ENCODE data around the gene ZNF416.

ZNF416 gene

DNA sequence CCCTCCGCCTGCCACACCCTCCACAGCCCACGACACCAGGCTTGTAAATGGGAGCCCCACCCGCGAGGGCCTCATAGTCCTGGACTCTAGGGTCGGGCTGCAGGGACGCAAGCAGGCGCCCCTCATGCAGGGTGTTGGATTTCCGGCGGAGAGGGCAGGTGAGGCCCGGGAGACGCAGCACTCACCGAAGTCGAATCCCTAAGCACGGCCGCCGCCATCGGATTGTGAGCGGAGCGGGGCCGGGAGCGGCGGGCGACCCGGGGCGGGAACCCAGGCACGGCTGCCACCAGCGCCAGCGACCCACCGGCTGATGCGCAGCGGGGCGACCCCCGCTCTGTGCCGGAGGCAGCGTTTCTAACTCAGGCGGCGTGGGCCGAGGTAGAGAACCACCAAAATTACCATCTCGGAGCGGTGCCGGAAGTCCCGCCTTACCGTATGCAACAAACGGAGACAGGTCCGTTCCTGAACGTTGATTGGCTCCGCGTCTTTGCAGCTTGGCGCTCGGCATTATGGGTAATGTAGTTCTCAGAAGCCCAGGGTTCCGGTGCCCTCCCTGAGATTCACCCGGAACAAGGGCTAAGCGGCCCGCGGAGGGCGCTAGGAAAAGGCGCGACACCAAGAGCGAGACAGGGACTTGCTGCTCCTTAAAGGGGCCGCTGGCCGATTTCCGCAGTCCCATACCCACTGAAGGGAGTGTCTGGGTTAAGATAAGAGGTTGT lies at the start of gene ZNF416:
TSS of gene ZNF416 (minus strand) at position 425 of the 719 bp plus-strand sequence. CDS start at position 218, 207 bp downstream.
- DNase-seq, result no peak

GRCh38 chr19:57623091-57623490 lies 44.4 kb upstream of the ZNF416 start:
- DNase-seq, result no peak

- no peak for DNase-seq
These were observed 42.1 kb upstream of the ZNF416 start for GRCh38 chr19:57620673-57621348.

DNA sequence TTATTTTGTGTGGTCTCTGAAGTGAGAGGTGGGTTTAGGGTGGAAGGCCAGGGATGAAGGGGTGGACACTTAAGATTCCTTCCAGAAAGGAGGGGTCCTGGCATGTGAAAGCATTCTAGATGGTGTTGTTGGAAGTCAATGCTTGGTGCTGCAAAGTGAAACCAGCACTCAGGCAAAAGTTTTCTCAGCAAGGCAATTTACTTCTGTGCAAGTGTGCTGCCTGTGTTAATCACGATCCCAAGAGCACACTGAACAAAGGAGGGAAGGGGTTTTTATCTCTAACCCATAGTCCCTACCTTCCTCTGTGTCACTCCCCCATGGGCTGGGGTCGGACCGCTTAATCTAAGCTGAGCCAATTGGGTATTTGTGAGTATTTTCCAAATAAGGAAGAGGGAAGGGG lies 36.6 kb upstream of the ZNF416 start:
- no peak for DNase-seq

- no peak for DNase-seq
These were observed 35.4 kb upstream of the ZNF416 start, which contains the start of gene ZNF134 for GRCh38 chr19:57613941-57614743. Gene ZNF134, plus strand, starts transcription at chr19:57614242. Its CDS starts 5,227 bp downstream, at chr19:57619469.

DNA sequence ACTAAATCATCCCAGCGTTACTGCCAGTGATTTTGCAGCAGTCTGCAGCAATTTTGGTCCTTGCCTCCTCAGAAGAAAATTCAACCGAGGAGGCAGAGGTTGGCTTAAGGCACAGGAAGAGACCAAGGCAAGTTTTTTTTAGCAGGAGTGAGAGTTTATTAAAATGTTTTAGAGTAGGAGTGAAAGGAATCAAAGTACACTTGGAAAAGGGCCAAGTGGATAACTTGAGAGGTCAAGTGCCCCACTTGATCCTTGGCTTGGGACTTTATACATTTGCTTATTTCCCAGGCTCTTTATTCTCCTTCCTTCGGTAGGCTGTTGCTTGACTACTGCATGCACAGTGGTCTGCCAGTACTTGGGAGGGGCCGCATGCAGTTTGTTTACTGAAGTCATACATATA lies 32.4 kb upstream of the ZNF416 start:
- DNase-seq, result no peak

- no peak for DNase-seq
These were observed 28.2 kb upstream of the ZNF416 start for GRCh38 chr19:57606931-57607330.

DNA sequence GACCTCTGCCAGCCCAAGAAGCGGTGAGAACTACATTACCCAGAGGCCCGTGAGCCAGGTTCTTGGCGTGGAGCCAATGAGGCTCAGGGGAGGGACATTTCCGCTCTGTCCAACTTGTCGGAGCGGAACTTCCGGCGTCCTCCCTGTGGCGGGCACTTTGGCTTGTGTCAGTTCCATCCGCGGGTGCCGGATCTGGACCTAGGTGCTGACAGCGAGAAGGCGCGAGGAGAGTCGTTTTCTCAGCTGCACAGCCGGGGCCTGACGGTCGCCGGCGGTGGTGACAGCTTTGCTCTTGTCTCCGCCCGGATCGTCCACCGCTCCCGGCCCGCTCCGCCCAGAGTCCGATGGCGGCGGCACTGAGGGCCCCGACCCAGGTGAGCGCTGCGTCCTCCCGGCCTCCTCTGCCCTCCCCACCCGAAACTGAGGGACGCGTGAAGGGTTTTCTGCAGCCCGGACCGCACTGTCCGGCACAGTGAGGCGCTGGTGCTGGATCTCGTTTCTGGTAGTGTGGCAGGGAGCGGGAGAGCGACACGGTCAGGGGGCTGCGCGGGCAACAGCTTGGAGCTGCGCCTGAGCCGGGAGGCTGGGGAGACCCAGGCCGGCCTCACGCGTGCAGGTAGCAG lies 21.2 kb upstream of the ZNF416 start, which contains the start of gene ZNF530:
TSS of gene ZNF530 (plus strand) at position 125 of the 623 bp plus-strand sequence. CDS start 4,461 bp downstream, outside the sequence.
- DNase-seq, result no peak

- no peak for DNase-seq
These were observed 20.7 kb upstream of the ZNF416 start for GRCh38 chr19:57599377-57599760.

DNA sequence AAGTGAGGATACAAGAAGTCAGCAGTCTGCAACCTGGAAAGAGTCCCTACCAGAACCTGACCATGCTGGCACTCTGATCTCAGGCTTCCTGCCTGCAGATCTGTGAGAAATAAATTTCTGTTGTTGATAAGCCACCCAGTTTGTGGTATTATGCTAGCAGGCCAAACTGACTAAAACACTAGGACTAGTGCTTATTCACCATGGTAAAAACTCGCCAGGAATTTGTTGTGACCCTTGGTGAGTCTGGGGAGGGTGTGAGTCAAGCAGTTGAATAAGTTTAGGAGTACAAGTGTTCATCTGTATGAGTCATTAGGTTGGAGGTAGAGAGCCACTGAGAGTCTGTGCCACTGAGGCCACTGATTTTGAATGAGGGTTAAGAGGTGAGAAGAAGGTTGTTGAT lies 8.8 kb upstream of the ZNF416 start:
- DNase-seq, result no peak

GRCh38 chr19:57583521-57584416 lies 5.1 kb upstream of the ZNF416 start, which contains the start of gene ZIK1:
Gene ZIK1, plus strand, starts transcription at chr19:57584145. Its CDS starts 212 bp downstream, at chr19:57584357.
- no peak for DNase-seq

DNA sequence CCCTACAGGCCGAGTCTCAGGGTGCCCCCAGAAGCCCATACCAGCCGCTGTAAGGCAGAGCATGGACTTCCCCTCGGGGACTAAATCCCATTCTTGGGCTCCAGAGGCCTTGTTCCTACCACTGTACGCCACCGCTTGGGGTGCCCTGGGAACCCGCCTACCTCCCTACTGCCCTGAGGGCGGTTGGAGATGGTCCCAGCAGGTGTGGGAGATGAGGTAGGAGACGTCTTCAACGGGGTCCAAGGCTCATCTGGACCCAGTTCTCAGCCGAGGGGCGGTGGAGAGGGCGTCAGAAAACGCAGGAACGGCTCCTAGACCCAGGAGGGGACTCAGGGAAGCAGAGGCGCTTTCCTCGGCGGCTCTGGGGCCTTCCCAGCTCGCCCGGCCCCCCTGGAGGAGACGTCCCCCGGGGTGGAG lies 4.4 kb upstream of the ZNF416 start:
- no peak for DNase-seq

DNA sequence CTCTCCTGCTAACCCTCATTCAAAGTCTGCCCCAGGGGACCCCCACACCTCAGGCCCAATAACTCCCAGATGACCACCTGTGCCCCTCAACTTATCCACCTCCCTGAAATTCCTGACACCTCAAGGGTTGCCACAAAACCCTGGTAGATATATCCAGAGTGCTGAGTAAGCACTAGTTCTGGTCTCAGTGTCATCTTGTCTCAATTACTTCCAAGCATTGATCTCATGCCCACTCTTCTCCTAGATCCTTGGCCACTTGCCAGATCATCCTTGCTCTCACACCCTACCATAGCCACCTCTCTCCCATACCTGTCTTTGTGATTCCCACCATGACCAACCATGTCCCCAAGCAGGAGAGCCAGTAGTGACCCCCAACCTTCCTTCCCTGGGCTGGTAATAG lies 2.0 kb downstream of the ZNF416 start:
- DNase-seq, result no peak

- no peak for DNase-seq
These were observed 6.2 kb downstream of the ZNF416 start for GRCh38 chr19:57572415-57572947.

DNA sequence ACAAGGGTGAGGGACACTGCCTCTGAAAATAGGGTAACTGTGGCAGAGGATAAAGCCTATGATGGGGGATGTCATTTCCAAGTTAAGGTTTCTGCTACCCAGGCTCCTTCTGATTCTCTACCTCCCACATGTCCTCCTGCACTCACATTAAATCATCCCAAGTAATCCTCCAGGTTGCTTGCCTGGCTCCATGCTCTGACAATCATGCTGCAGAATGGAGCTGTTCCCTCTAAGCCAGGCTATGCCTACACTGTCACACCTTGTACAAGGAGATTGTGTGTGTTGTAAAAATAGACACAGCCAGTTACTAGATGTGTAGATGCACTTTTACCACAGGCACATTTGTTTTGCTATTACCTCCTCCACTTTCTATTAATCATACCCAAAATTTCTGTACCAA lies 8.0 kb downstream of the ZNF416 start:
- DNase-seq, result no peak

DNA sequence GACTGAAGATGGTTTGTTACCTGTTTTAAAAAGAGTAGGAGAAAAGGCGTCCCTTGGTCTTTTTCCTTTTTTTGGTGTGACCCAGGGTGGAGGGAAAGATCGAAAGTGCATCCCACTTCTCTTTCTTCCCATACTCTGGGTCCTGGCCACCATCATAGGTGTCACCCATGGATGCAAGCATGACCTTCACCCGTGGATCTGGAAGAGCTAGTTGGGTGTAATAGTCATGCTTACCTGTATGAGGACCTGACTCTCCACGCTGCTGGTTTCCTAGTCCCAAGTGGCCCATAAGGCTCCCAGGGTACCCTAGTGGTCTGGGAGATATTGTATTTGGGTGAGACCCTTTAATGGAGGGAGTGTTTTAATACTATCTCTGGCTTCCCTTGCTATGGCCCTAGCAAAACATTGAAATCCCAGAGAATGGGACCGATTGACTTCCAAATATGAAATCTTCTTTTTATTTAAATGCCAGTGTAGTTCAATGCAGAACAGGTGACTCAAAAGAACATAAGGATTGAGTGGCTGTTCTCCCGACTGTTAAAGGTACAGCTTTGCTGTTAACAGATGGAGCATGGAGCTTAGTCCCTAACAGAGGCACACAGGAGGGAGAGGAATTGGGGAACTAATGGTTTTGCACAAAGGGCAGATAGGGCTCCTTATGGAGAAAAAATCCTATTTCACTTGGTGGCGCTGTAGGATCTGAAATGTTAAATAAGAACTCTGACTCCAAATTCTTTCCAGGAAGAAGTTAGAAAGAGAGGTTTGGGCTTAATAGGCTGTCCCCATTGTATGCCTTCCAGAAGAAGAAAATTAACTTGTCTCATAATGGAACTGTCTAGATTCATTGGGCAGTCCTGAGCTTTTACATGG lies 12.1 kb downstream of the ZNF416 start:
- DNase-seq, result no peak

GRCh38 chr19:57563547-57563946 lies 15.2 kb downstream of the ZNF416 start:
- DNase-seq, result no peak

- no peak for DNase-seq
These were observed 18.6 kb downstream of the ZNF416 start for GRCh38 chr19:57560049-57560491.

DNA sequence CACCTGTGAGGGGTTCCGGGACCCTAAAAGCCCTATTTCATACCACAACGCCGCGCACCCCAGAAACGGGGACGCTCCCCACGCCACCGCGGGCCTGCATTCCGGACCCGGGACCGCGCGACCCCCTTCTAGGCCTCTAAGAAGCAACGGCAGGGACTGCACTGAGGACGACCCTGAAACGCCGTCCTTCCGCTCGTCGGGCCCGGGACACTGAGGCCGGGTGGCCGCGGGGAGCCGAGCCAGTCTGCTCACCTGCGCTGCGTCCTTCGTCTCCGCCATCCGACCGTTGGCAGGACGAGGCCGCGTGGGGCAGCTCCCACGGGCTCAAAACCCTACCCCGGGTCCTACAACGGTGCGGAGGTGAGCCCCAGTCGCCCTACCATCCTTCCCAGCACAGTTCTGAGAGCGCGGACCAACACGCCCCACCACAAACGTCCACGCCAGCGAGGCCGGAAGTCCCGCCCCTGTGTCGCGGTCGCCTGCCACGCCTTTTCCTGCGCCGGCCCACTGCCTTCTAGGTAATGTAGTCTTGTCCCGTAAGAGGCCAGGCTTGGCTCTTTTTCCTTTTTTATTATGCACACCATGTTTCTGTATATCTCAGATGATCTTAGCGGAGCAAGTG lies 19.2 kb downstream of the ZNF416 start, which contains the start of gene ZNF550:
TSS of gene ZNF550 (minus strand) at position 460 of the 622 bp plus-strand sequence. CDS start at position 279, 181 bp downstream.
- no peak for DNase-seq

GRCh38 chr19:57559008-57559403 lies 19.7 kb downstream of the ZNF416 start:
- no peak for DNase-seq

Measured in cortex of kidney (tissue), 1 donor.